D721Med (cell line): ENCODE data around the gene GPANK1.

Experiments used
- DNase-seq: peaks from one replicate; pipeline ENCODE4 v3.0.0; 2011; ENCODE audit warnings: low spot score; ENCODE audit not compliant: insufficient read length
- FAIRE-seq: peaks from 2 replicates; lab custom pipeline; 2011; peaks lifted over from hg19 to GRCh38; lab: Jason Lieb, UNC
- CTCF ChIP-seq: IDR thresholded peaks from 2 replicates; pipeline ENCODE4 v1.5.1; 2012; ENCODE audit warnings: mild to moderate bottlenecking, control low read depth; ENCODE audit not compliant: insufficient read depth; ENCODE audit errors: missing control alignments

The GPANK1 gene

GRCh38 chr6:31643818-31644454 is 20.9 kb downstream of the GPANK1 start:
- FAIRE-seq (no peak), DNase-seq (no peak)
- TF ChIP-seq CTCF, result no peak

- no peak for TF ChIP-seq CTCF
- DNase-seq (no peak), FAIRE-seq (no peak)
Measured at GRCh38 chr6:31642798-31643570, 21.8 kb downstream of the GPANK1 start.

GRCh38 chr6:31641370-31641769 is 23.4 kb downstream of the GPANK1 start:
- FAIRE-seq (no peak), DNase-seq (no peak)
- no peak for TF ChIP-seq CTCF

- FAIRE-seq, result no peak
- no peak for TF ChIP-seq CTCF
- no peak for DNase-seq
Measured at GRCh38 chr6:31640612-31641011, 24.2 kb downstream of the GPANK1 start.

GRCh38 chr6:31639449-31639861 is 25.3 kb downstream of the GPANK1 start:
- no peak for DNase-seq
- no peak for FAIRE-seq
- TF ChIP-seq CTCF, result no peak

GRCh38 chr6:31639043-31639442 is 25.8 kb downstream of the GPANK1 start:
- TF ChIP-seq CTCF, result no peak
- no peak for DNase-seq
- no peak for FAIRE-seq
